HG03095 (cell line): ENCODE data around the gene HCN1.
"Not testable (repeated sequence)": the region's sequence is repeated elsewhere in the genome, so short reads cannot be mapped to it uniquely, and the experiment has no call there.

Experiments
- ATAC-seq: cut with Tn5 transposase; IDR thresholded peaks from one replicate; pipeline ENCODE4 v1.9.1; 2021; ENCODE audit warnings: moderate library complexity; ENCODE audit not compliant: unreplicated experiment

The HCN1 gene

DNA sequence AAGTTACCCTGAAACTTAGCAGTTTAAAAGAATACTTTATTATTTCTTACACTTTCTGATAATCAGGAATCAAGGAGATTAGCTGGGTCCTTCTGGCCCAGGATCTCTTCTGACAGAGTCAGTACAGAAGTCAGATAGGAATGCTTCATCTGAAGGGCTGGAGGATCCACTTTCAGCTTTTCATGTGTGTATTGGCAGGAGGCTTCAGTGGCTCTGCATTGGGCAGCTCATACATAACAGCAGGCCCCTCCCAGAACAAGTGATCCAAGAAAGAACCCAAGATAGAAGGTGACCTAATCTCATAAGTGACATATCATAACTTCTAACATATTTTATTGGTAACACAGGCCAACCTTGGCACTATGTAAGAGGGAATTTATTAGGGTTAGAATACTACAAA is 258.4 kb downstream of the HCN1 start:
- no peak for ATAC-seq

DNA sequence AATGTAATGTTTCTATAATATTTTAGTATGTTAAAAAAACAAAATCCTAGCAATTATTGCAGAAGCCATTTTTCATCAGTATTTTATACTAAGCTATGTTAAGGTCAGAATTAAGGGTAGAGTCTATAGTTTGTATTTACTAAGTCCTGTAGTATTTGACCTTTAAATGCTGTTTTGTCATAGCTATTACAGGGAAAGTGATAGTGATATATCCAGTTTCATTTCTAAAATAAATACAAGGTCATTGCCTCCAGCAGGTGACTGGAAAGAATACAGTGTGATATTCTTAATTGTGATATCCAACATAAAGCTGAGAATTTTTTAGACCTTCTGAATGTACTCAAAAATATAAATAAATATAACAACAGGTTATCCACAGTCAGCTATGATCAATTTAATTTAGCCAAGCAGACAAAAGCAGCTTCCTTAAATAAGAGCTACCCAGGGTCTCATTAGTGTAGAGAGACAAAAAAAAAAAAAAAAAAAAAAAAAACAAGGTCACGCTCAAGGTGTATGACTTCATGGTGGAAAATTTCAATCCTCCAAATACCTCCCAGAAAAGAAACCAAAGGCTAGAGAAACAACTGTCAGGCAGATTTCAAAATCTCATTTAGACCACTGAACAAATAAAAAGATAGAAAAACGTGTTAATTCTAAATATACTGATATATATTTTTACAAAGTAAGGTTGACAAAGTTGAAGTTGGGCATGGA is 278.7 kb downstream of the HCN1 start:
- no peak for ATAC-seq

DNA sequence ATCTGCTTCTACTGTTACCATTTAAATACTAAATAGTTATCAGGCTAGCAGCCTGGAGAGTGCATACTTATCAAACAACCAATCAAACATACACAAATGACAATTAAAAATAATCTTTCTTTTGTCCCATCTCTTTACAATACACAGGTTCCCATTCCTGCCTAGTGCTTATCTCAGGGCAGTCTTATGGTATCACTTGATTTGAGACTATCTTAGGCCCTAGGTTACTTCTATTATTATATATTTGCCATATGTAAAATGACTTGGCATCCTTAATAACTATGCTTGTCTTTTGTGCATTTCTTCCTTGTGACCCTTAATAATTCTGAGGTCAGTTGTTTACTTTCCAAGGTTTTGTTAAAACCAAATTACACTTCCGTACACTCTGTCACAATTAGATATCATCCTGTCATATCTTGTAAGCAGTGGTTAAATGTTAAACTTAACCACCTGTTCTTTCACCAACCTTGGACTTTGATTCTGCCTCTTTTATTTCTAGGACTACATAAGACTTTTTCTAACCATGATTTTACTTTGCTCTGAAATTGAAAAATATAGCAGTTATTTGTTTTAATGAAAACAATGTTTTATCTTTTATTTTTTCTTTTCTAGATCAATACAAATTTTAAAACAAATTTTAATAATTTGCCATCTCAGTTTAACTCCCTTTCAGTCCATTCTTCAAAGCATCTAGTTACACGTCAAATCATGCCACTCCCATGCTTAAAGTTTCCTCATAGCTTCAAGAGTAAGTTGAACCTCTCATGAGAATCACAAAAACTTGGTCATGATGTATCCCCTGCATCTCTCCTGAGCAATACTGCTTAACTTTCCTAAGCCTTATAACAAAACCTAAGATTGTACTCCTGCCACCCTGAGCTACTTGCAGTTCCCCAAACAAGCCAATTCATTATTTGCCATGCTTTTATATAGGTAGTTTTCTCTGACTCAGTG is 281.3 kb downstream of the HCN1 start:
- no peak for ATAC-seq

DNA sequence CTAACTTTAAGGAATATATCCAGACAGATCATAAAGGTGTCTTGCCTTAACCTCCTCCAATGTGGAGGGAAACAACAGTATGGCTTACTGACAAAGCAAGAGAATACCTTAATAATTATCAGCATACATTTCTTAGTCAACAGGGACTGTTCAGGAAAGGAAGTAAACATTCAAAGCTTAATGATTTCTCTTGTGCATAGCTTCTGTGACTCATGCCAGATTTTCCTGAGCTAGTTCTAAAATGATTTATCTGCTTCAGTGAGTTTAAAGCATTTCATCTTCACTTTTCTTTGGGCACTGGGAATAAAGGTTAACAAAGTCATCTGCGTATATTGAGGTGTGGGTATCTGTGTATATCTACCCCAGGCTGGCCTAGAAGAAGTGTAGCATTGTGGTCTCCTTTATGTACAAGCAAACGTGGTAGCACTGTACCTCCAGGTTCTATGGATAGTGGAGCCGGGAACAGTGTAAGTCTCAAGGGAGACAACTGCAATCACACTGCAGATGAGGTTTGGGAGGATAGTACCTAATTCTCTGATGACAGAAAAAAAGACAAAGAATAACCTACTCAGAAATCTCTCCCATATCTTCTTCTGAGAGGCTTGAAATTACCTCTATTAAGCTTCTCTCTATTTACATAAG is 284.1 kb downstream of the HCN1 start:
- no peak for ATAC-seq

DNA sequence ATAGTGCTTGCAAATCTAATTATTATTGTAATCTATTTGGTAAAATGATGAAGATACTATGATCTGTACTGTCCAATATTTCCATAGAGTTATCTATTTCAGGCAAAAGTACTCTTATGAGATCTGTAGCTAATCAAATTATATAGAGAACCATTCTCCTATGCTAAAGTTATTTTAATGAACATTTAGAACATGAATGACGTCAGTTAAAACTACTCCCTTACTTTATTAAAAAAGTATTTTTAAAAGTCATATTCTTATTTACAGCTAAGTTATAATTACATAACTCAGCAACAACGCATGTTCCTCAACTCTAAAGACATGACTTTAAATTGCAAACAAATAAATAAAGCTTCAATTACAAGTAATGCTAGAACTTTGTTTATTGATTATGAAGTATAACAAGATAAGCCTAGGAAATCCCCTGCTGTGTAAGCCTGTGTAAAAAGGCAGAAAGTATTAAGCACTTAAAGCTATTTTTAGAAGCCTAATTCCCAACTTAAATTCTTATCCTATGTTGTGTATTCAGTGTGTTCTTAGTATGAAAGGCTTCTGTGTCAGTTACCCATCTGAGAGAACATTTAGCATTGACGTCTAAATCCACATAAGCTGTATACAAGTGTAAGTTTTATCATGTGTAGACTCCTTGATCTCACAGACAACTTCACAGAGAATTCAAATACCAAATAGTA is 285.7 kb downstream of the HCN1 start:
- no peak for ATAC-seq

DNA sequence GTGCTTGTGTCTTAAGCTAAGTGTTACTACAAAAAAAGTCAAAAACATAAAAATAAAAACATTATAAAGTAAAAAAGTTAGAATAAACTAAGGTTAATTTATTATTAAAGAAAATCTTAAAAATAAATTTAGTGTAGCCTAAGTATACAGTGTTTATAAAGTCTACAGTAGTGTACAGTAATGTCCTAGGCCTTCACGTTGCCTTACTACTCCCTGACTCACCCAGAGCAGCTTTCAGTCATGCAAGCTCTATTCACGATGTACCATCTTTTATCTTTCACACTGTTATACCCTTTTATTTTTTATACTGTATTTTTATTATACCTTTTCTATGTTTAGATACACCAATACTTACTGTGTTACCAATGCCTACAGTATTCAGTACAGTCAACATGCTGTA is 288.1 kb downstream of the HCN1 start:
- ATAC-seq = no peak

DNA sequence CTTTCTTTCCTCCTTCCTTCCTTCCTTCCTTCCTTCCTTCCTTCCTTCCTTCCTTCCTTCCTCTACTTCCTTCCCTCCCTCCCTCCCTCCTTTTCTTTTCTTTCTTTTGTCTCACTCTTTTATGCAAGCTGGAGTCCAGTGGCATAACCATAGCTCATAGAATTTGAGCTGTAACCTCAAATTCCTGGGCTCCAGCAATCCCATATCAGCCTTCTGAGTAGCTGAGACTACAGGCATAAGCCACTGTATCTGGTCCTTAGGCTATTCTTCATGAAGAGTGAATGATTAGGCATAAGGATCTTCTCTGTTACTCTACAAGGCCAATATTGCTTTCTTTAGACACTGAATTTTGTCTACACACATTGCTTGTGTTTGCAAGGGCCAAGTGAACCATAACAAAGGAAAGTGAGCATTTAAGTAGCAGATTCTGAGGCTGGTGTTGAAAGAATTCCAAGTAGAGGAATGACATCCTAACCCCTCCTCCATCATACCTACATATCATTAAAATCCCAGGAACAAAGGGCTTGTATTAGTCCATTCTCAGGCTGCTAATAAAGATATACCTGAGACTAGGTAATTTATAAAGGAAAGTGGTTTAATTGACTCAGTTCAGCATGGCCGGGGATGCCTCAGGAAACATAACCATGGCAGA is 293.2 kb downstream of the HCN1 start:
- ATAC-seq = no peak

DNA sequence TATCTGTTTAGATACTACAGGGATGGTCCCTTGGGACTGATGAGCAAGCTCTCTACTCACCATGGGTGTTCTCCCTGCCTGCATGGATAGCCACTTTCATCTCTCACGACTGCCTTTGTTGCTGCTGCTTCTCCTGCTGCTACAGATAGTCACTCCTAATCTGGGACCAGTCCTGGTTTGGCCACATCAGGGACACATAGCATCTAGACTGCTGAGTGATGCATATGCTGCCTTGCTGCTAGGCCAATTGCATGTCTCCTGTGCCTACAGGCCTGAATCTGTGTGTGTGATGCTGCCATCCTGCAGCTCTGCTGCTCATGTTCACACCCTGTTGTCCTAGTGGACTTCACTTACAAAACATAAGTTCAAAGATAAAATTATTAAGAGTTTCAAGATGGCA is 297.1 kb downstream of the HCN1 start:
- ATAC-seq = no peak

DNA sequence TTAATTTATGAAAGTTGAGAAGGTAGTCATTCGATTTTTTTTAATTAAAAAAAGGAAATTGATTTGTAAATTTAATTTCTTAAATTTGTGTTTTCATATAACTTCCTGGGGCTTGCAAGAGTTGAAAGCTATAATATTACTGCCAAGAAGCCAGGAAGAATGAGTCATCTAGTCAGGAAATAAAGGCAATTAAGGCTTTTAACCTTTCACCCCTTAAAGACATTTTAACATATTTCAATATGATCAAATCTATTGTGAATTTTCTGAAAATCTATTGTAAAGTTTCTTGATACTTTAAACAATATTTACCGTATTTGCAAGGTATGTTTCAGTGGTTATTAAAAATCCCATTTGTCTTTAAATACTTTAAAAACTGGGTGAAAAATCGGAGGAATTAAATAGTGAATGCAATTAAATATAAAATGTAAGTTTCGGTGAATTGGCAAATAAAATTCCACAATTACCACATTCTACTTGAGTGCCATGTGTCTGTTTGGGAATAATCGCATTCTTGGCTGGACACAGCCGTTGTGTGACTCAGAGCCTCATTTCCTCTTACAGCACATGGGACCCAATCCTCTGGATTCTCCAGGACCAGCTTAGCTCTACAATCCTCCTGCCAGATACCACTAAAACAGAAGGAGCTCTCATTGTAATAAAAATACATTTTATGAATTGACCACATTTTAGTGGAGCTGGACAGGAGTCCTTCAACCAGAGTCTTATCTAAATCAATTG is 310.7 kb downstream of the HCN1 start:
- ATAC-seq = no peak

DNA sequence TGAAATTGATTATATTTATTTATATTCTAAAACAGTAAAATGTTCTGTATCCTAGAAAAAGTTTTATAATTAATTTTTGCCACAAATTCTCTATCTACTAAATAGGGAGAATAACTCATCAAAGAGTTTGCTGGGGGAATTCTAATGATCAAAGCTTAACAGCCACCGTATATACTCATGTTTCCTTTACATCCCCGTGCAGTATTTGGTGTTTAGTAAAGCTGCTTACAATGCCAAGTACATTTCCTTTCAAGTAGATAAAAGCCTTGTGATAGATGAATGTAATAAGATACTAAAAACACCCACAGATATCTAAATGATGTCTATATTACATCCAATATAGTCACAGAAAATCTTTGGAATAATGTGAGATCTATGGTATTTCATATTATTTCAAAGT is 312.2 kb downstream of the HCN1 start:
- ATAC-seq = no peak

DNA sequence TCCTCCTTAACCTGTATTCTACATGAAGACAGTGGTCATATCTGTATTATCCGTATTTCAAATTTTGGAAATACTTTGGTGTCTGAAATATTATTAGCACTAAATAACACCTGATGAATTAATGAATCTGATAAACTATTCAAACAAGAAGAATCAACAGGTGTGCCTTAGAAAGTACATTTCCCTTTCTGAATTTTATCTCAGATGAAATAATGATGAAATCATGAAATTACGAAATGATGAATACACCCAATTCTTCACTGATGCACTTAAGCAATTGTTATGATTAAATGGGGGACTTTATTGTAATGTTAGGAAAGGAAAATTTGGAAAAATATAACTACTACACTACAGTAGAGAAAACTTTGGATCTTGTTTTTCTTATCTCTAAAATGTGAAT is 313.6 kb downstream of the HCN1 start:
- ATAC-seq = no peak

DNA sequence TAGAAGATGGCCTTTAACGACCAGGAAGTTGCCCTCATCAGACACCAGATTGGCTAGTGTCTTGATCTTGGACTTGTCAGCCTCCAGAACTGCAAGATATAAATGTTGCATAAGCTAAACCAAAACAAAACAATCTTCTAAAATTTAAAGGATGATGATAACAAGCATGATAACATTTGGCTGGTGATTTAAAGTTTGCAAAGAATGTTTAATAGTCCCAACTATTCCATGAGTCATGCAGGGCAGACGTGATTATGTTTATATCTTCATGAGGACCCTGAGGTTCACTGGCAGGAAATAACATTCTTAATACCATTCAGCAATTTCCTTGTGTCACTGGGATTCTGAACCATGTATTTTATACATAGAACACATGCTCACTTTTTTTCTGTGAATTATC is 319.8 kb downstream of the HCN1 start:
- no peak for ATAC-seq

DNA sequence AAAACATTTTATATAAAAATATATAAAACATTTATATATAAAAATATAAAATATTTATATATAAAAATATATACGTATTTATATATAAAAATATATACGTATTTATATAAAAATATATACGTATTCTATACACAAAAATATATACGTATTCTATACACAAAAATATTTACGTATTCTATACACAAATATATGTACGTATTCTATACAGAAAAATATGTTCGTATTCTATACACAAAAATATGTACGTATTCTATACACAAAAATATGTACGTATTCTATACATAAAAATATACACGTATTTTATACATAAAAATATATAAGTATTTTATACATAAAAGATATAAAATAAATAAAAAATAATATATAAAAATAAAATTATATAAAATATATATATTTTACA is 323.6 kb downstream of the HCN1 start:
- ATAC-seq = no peak

DNA sequence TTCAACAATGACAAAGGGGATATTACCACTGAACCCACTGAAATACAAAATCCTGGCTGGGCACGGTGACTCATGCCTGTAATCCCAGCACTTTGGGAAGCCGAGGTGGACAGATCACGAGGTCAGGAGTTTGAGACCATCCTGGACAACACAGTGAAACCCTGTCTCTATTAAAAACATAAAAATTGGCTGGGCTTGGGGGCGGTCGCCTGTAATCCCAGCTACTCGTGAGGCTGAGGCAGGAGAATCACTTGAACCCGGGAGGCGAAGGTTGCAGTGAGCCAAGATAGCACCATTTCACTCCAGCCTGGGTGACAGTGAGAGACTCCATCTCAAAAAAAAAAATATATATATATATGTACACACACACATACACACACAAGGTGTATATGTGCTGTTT is 324.8 kb downstream of the HCN1 start:
- not testable (repeated sequence) for ATAC-seq

DNA sequence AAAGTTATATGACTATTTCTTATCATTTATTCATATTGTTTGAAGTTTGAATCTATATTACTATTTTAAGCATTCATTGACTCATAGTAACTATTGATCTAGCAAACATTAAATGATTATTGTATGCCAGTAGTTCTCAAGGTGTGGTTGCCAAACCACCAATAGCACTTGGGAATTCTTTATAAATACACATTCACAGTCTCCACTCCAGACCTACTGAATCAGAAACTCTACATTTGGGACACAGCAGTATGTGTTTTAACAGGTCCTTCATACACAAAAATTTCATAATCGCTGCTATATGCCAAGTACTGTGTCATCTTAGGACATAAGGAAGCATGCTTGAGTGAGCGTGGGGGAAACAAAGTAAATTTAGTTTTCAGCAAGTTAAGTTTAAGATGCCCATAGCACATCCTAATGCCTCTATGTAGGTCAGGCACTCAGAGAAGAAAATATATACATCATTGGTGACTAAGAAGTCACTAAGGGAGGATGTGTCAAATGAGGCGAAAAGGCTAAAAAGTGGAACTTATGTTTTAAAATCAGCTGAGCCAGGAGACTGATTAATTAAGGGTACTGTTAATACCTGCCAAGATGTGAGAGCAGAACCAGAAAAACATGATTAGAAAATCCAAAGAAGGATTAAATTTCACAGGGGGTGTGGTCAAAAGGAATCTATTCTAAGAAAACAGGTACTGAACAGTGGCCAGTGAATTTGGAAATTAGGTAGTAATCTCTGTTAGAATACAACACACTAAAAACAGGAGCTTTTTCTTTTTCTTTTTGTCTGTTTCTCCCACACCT is 340.8 kb downstream of the HCN1 start:
- no peak for ATAC-seq

DNA sequence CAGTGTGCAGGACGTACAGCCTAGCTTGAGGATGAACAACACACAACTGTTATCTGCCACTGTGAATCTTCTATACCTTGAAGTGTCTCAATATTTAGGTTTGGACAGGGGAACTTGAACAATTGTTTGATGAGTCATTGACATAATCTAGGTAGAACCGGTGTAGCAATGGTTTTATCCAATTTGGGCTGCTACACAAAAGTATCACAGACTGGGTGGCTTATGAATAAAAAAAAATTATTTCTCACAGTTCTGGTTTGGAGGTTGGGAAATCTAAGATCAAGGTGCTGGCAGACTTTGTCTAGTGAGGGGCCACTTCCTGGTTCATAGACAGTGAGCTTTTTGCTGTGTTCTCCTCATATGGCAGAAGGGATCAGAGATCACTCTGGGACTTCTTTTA is 359.7 kb downstream of the HCN1 start:
- no peak for ATAC-seq

DNA sequence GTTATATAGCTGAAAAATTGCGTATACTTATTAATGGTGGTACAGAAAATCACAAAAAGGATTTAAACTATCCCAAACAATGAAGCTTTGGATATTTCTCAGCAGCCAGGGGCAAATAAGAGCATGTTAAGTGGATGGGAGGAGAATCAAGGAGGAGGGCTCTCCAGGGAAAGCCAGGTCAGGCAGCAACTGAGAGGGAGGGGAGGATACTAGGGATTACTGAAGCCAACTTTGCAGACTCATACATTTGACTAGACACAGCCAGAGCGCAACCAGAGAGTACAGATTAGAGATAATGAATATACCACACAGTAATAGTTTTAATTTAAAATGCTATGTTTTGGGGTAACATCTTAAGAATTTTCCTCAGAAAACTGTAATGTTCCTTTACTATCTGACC is 360.2 kb downstream of the HCN1 start:
- ATAC-seq = no peak

DNA sequence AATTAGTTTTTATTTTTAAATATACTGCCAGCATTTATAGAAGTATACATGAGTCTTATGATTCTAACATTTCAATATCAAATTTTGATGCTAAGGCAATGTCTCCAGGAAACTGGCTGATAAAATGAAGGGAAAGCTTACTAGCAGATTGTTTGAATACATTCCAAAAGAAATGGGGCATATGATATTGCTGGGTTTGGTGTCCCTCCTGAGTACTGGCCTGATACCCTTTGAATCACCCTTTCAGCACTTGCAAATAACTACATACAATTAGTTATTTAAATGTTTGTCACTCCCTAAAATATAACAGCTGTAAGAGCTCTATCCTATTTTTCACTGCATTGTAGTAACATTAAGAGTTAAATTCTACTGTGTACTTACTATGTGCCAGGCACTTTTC is 360.8 kb downstream of the HCN1 start:
- no peak for ATAC-seq

DNA sequence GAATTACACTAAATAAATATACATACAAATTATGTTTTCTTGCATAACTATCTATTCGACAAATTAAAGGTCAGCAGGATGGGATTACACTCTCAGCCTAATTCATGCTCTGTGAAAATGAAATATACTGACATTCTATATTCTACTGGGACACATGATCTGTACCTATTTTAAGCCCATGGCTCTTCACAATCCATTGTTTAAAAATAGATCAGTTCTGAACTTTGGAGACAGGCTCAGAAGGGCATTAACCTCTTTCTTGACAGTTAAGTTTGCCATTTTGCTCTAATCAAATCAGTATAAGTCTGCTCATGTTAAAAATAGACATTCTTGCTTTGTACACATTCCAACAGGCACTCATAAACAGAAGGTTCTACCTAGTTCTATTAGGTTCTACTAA is 361.2 kb downstream of the HCN1 start:
- no peak for ATAC-seq
